Mesendoderm (in vitro differentiated cells): ENCODE data around the gene ACOX3.

Experiments used
- DNase-seq: peaks from one replicate; pipeline ENCODE4 v3.0.0; 2013
- H2AK5ac ChIP-seq: 2 replicates; pipeline ENCODE4 v1.6.1; 2013; ENCODE audit warnings: low read length, inconsistent platforms
- H2BK120ac ChIP-seq: 2 replicates; pipeline ENCODE4 v1.6.1; 2013; ENCODE audit warnings: low read depth, mild to moderate bottlenecking, low read length, moderate library complexity, mixed read lengths
- H2BK15ac ChIP-seq: replicated peaks from 2 replicates; pipeline ENCODE4 v1.6.1; 2013; ENCODE audit warnings: low read depth, mild to moderate bottlenecking, moderate library complexity
- H2BK5ac ChIP-seq: 2 replicates; pipeline ENCODE4 v1.6.1; 2013; ENCODE audit warnings: low read length, inconsistent platforms
- H3K18ac ChIP-seq: 2 replicates; pipeline ENCODE4 v1.6.1; 2013; ENCODE audit warnings: mild to moderate bottlenecking, low read length, mixed read lengths
- H3K23ac ChIP-seq: one replicate; pipeline ENCODE4 v1.6.1; 2013; ENCODE audit warnings: low read length
- H3K27ac ChIP-seq: 2 replicates; pipeline ENCODE4 v1.5.1; 2013; ENCODE audit warnings: low read depth, mild to moderate bottlenecking, inconsistent platforms, low read length, moderate library complexity
- H3K27me3 ChIP-seq: 2 replicates; pipeline ENCODE4 v1.6.1; 2013; ENCODE audit warnings: low read length, control low read depth, mild to moderate bottlenecking, inconsistent platforms; ENCODE audit not compliant: insufficient read depth, poor library complexity
- H3K36me3 ChIP-seq: 2 replicates; pipeline ENCODE4 v1.6.1; 2013; ENCODE audit warnings: low read length, inconsistent platforms; ENCODE audit not compliant: control insufficient read depth, insufficient read depth
- H3K4ac ChIP-seq: one replicate; pipeline ENCODE4 v1.6.1; 2013; ENCODE audit warnings: low read depth, mild to moderate bottlenecking, low read length, moderate library complexity
- H3K4me1 ChIP-seq: 2 replicates; pipeline ENCODE4 v1.6.1; 2013; ENCODE audit warnings: low read depth, low read length, inconsistent platforms; ENCODE audit not compliant: control insufficient read depth
- H3K4me2 ChIP-seq: 2 replicates; pipeline ENCODE4 v1.6.1; 2013; ENCODE audit warnings: low read length
- H3K4me3 ChIP-seq: 2 replicates; pipeline ENCODE4 v1.5.1; 2013; ENCODE audit warnings: mild to moderate bottlenecking, low read length
- H3K56ac ChIP-seq: one replicate; pipeline ENCODE4 v1.6.1; 2013; ENCODE audit warnings: low read length
- H3K79me1 ChIP-seq: 2 replicates; pipeline ENCODE4 v1.6.1; 2013; ENCODE audit warnings: low read length, inconsistent platforms
- H3K79me2 ChIP-seq: 2 replicates; pipeline ENCODE4 v1.6.1; 2013; ENCODE audit warnings: mild to moderate bottlenecking, low read length; ENCODE audit not compliant: control insufficient read depth, insufficient read depth
- H3K9ac ChIP-seq: 2 replicates; pipeline ENCODE4 v1.6.1; 2013; ENCODE audit warnings: low read length, inconsistent platforms
- H4K5ac ChIP-seq: one replicate; pipeline ENCODE4 v1.6.1; 2013; ENCODE audit warnings: low read length
- H4K8ac ChIP-seq: one replicate; pipeline ENCODE4 v1.6.1; 2013; ENCODE audit warnings: low read depth, mild to moderate bottlenecking, control low read depth, low read length, moderate library complexity
- WGBS: extraction: QIAGEN DNeasy Blood & Tissue Kit; methylation state at CpG from one replicate; pipeline ENCODE4 v1.1.7; 2013; ENCODE audit warnings: low lambda C conversion rate, missing lambda C conversion rate; ENCODE audit not compliant: insufficient coverage; ENCODE audit errors: extremely low coverage; 5-methylcytosine and 5-hydroxymethylcytosine counted together

ACOX3 gene

DNA sequence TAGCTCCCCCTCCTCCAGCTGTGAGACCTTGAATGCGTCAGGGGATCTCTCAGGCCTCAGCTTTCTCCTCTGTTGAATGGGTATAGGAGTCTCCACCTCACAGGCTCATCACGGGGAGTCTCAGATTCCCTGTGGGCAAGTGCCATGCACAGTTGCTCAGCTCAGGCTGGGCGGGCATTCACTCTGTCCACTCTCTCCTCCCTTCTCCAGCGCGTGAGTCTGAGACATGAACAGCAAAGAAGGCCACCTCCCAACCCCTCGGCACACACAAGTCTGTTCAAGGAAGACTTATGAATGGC lies 111.0 kb downstream of the ACOX3 start:
- Histone ChIP-seq H3K23ac (no peak overlapping the region), H3K27ac (no peak overlapping the region), H3K79me1 (no peaks in the 10 kb centered on the region), H3K4me1 (no peaks in the 10 kb centered on the region), H3K56ac (no peak overlapping the region), H3K27me3 (no peaks in the 10 kb centered on the region), H3K4ac (no peak overlapping the region), H3K4me3 (no peak overlapping the region), H3K79me2 (no peaks in the 10 kb centered on the region), H2AK5ac (no peak overlapping the region), H2BK15ac (no peak overlapping the region), H2BK5ac (no peak overlapping the region), H3K4me2 (no peak overlapping the region), H3K9ac (no peak overlapping the region), H3K18ac (no peak overlapping the region), H3K36me3 (no peaks in the 10 kb centered on the region), H4K8ac (no peak overlapping the region), H4K5ac (no peak overlapping the region), H2BK120ac (no peak overlapping the region)
- WGBS, result no CpG with 5 or more reads among the region's 6 CpGs
- no peak for DNase-seq

DNA sequence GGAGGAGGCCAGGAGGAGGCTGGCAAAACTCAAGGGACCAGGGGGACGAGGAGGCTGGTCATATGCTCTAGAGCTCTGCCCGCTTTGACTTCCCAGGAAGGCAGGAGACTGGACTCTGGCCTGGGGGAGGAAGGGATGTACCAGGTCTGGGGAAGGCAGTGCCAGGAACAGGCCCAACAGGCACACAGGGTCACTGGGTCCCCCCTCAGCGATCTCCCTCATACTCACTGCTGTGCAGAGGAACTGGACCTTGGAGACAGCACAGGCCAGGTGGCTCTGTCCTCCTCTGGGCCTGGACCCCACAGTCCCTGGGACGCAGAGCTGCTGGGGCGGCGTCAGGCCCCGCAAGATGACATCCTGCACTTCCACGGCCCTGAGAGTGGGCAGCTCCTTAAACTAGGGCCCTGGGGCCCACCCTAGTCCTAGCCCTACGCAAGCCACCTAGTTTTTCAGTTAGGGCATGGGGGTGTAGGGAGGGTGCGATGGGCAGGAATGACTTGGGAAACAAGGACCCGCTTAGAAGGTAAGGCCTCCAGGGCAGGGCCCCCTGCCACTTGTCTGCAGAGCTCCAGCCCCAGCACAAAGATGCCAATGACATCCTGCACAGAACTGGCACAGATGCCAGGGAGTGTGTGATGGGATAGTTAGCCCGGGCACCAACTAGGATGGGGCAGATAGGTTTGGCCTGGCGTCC lies 111.5 kb downstream of the ACOX3 start:
- DNase-seq, result no peak
- H3K4me2 ChIP-seq, result no peak overlapping the region
- no peaks in the 10 kb centered on the region for H3K79me2 ChIP-seq
- no peak overlapping the region for H2BK120ac ChIP-seq
- H3K9ac ChIP-seq, result no peak overlapping the region
- H2BK15ac ChIP-seq, result no peak overlapping the region
- no peak overlapping the region for H3K4me3 ChIP-seq
- H4K8ac ChIP-seq, result no peak overlapping the region
- no peak overlapping the region for H4K5ac ChIP-seq
- no peak overlapping the region for H3K56ac ChIP-seq
- no CpG with 5 or more reads among the region's 13 CpGs for WGBS
- H3K79me1 ChIP-seq, result no peaks in the 10 kb centered on the region
- H3K18ac ChIP-seq, result no peak overlapping the region
- no peak overlapping the region for H3K4ac ChIP-seq
- H3K36me3 ChIP-seq, result no peaks in the 10 kb centered on the region
- H2BK5ac ChIP-seq, result no peak overlapping the region
- no peak overlapping the region for H2AK5ac ChIP-seq
- H3K23ac ChIP-seq, result no peak overlapping the region
- no peaks in the 10 kb centered on the region for H3K4me1 ChIP-seq
- no peak overlapping the region for H3K27ac ChIP-seq
- no peaks in the 10 kb centered on the region for H3K27me3 ChIP-seq

DNA sequence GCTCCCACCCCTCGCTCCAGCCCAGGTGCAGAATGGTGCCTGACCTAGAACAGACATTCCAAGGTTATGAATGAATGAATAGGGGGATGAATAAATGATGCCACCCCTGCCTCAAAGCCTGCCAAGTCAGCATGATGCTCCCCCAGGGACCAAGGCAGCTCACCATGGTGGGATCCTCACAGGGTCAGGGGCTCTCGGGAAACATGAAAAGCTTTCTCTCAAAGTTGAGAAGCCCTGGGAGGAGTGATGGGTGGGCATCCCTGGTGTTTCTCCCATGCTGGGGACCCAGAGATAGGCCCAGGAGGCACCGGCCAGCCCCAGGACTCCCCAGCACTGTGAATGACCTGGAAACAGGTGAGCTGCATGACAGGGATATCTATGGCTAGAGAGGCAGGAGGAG lies 112.1 kb downstream of the ACOX3 start:
- no peak for DNase-seq
- Histone ChIP-seq H2BK5ac (no peak overlapping the region), H3K4me2 (no peak overlapping the region), H2BK15ac (no peak overlapping the region), H3K4me3 (no peak overlapping the region), H4K5ac (no peak overlapping the region), H3K27ac (no peak overlapping the region), H3K4me1 (no peaks in the 10 kb centered on the region), H3K36me3 (no peaks in the 10 kb centered on the region), H3K18ac (no peak overlapping the region), H3K79me1 (no peaks in the 10 kb centered on the region), H3K9ac (no peak overlapping the region), H3K27me3 (no peaks in the 10 kb centered on the region), H2AK5ac (no peak overlapping the region), H3K56ac (no peak overlapping the region), H4K8ac (no peak overlapping the region), H2BK120ac (no peak overlapping the region), H3K79me2 (no peaks in the 10 kb centered on the region), H3K4ac (no peak overlapping the region), H3K23ac (no peak overlapping the region)
- WGBS, result no CpG with 5 or more reads among the region's 3 CpGs

DNA sequence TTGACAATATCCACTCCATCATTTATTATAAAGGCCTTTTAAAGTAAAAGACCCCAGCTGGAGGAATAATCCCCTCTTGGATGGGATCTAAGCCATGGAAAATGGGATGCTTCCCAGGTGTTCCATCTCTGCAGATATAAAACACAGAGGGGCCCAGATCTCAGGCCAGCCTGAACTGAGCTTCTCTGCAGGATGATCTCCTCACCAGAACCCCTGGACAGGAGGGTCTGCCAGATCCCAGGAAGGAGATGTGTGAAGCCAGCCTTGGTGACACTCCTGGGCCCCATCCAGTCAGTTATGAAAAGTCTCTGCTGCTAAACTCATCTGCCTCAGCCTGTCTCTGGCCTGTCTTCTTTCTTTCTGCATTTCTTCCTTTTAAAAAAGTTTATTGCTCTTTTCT lies 114.3 kb downstream of the ACOX3 start:
- no peak overlapping the region for H2AK5ac ChIP-seq
- H3K79me2 ChIP-seq, result no peaks in the 10 kb centered on the region
- no peak overlapping the region for H4K5ac ChIP-seq
- H3K27ac ChIP-seq, result no peak overlapping the region
- no peak overlapping the region for H3K4ac ChIP-seq
- no peak overlapping the region for H3K4me3 ChIP-seq
- H2BK15ac ChIP-seq, result no peak overlapping the region
- no peaks in the 10 kb centered on the region for H3K79me1 ChIP-seq
- no peak overlapping the region for H4K8ac ChIP-seq
- H3K27me3 ChIP-seq, result no peaks in the 10 kb centered on the region
- no peak for DNase-seq
- no peak overlapping the region for H3K18ac ChIP-seq
- H2BK5ac ChIP-seq, result no peak overlapping the region
- no peak overlapping the region for H2BK120ac ChIP-seq
- no peak overlapping the region for H3K23ac ChIP-seq
- no peaks in the 10 kb centered on the region for H3K4me1 ChIP-seq
- H3K36me3 ChIP-seq, result no peaks in the 10 kb centered on the region
- H3K9ac ChIP-seq, result no peak overlapping the region
- no peak overlapping the region for H3K4me2 ChIP-seq
- H3K56ac ChIP-seq, result no peak overlapping the region

DNA sequence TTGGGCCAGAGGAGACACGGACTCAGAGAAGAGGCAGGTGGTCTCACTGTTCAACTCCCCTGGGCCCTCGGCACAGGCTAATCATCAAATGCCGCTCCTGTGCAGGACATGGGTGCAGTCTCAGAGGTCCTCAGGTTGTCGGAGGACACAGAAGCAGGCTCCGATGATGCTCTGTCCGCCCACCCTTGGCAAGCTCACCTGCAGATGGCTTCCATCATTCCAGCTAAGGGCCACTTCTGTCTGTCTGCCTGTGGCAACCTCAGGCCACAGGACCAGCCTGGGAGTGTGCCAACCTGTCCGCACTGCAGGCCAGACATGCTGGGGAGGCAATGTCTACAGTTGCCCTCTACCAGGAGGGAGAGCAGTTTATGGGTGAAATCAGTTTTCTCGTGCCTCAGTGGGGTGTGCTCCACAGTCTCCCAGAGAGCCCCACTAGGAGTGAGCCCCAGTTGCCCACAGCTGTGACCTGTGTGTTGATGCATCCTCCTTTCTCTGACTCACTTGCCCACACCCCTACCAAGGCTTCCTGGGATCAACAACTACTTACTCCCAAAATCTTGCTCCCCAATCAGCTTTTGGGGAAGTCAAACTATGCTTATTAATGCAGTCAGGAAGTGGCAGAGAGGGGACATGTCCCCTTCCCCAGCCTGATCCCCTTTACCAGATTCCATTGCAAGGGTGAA lies 115.1 kb downstream of the ACOX3 start:
- Histone ChIP-seq H3K23ac (no peak overlapping the region), H4K5ac (no peak overlapping the region), H3K79me1 (no peaks in the 10 kb centered on the region), H3K36me3 (no peaks in the 10 kb centered on the region), H3K4me1 (no peaks in the 10 kb centered on the region), H3K9ac (no peak overlapping the region), H2BK5ac (no peak overlapping the region), H4K8ac (no peak overlapping the region), H3K4ac (no peak overlapping the region), H3K79me2 (no peaks in the 10 kb centered on the region), H3K4me3 (no peak overlapping the region), H3K4me2 (no peak overlapping the region), H3K18ac (no peak overlapping the region), H2BK120ac (no peak overlapping the region), H3K27me3 (no peaks in the 10 kb centered on the region), H3K56ac (no peak overlapping the region), H2AK5ac (no peak overlapping the region), H2BK15ac (no peak overlapping the region), H3K27ac (no peak overlapping the region)
- no CpG with 5 or more reads among the region's 8 CpGs for WGBS
- no peak for DNase-seq
